HS-27A (cell line): ENCODE data around the gene NKD2.
"Not testable (repeated sequence)": the region's sequence is repeated elsewhere in the genome, so short reads cannot be mapped to it uniquely, and the experiment has no call there.

ENCODE experiments used
- DNase-seq: peaks from one replicate; pipeline ENCODE4 v3.0.0-alpha.2; 2012; ENCODE audit warnings: low read depth, missing footprints

Gene NKD2

GRCh38 chr5:1058083-1058945, 49.7 kb downstream of the NKD2 start:
- DNase-seq, result no peak

GRCh38 chr5:1058988-1059883, 50.6 kb downstream of the NKD2 start:
- no peak for DNase-seq

- DNase-seq, result no peak
Observed at GRCh38 chr5:1059884-1060263, 51.3 kb downstream of the NKD2 start.

- DNase-seq, result no peak
Observed at GRCh38 chr5:1060535-1060981, 52.0 kb downstream of the NKD2 start.

- DNase-seq, result not testable (repeated sequence)
Observed at GRCh38 chr5:1061292-1061691, 52.7 kb downstream of the NKD2 start.

- no peak for DNase-seq
Observed at GRCh38 chr5:1061916-1062315, 53.3 kb downstream of the NKD2 start.

GRCh38 chr5:1062761-1063568, 54.4 kb downstream of the NKD2 start:
- no peak for DNase-seq

- DNase-seq, result no peak
Observed at GRCh38 chr5:1063661-1064382, 55.2 kb downstream of the NKD2 start.

GRCh38 chr5:1064383-1065142, 56.0 kb downstream of the NKD2 start:
- DNase-seq, result no peak

- no peak for DNase-seq
Observed at GRCh38 chr5:1065143-1065750, 56.6 kb downstream of the NKD2 start.

GRCh38 chr5:1065891-1066650, 57.5 kb downstream of the NKD2 start:
- DNase-seq, result no peak

- no peak for DNase-seq
Observed at GRCh38 chr5:1066676-1067075, 58.1 kb downstream of the NKD2 start.

- DNase-seq, result no peak
Observed at GRCh38 chr5:1067141-1068121, 58.8 kb downstream of the NKD2 start.

GRCh38 chr5:1068204-1068894, 59.7 kb downstream of the NKD2 start:
- no peak for DNase-seq

- no peak for DNase-seq
Observed at GRCh38 chr5:1068895-1069719, 60.5 kb downstream of the NKD2 start.

GRCh38 chr5:1069720-1070088, 61.1 kb downstream of the NKD2 start:
- no peak for DNase-seq
